GM18520 (cell line): Measurements from ENCODE around the gene PPM1A.
A peak's percentile ranks its signal among the peaks of the same experiment; 100 is the strongest.

Source experiments
- ATAC-seq: cut with Tn5 transposase; IDR thresholded peaks from one replicate; pipeline ENCODE4 v1.9.1; 2021; ENCODE audit not compliant: unreplicated experiment

Gene PPM1A

GRCh38 chr14:60225265-60225664 is 23.8 kb upstream of the PPM1A start:
- no peak for ATAC-seq

GRCh38 chr14:60226298-60226697 is 22.7 kb upstream of the PPM1A start:
- ATAC-seq = no peak

GRCh38 chr14:60227291-60227690 is 21.7 kb upstream of the PPM1A start:
- no peak for ATAC-seq

GRCh38 chr14:60229614-60230013 is 19.4 kb upstream of the PPM1A start:
- no peak for ATAC-seq

GRCh38 chr14:60232185-60232584 is 16.8 kb upstream of the PPM1A start:
- no peak for ATAC-seq

GRCh38 chr14:60233251-60233650 is 15.8 kb upstream of the PPM1A start:
- ATAC-seq = no peak

GRCh38 chr14:60233891-60234290 is 15.1 kb upstream of the PPM1A start:
- ATAC-seq = no peak

- no peak for ATAC-seq
Observed at GRCh38 chr14:60235440-60235839, 13.6 kb upstream of the PPM1A start.

GRCh38 chr14:60238955-60239354 is 10.1 kb upstream of the PPM1A start:
- ATAC-seq = no peak

- no peak for ATAC-seq
Observed at GRCh38 chr14:60240139-60240856, 8.7 kb upstream of the PPM1A start.

GRCh38 chr14:60241091-60241490 is 7.9 kb upstream of the PPM1A start:
- ATAC-seq = no peak

- no peak for ATAC-seq
Observed at GRCh38 chr14:60242429-60242828, 6.6 kb upstream of the PPM1A start.

GRCh38 chr14:60245380-60246177 is 3.4 kb upstream of the PPM1A start:
- ATAC-seq = no peak

GRCh38 chr14:60247994-60248696 is 876 bp upstream of the PPM1A start:
- ATAC-seq = peak; percentile 58

GRCh38 chr14:60249321-60250256 is 568 bp downstream of the PPM1A start:
- ATAC-seq = peak; percentile 20

GRCh38 chr14:60250257-60251035 is 1.4 kb downstream of the PPM1A start:
- no peak for ATAC-seq

- no peak for ATAC-seq
Observed at GRCh38 chr14:60251877-60252276, 2.9 kb downstream of the PPM1A start.

- ATAC-seq = no peak
Observed at GRCh38 chr14:60252630-60253029, 3.6 kb downstream of the PPM1A start.

- ATAC-seq = no peak
Observed at GRCh38 chr14:60253649-60254048, 4.6 kb downstream of the PPM1A start.

- no peak for ATAC-seq
Observed at GRCh38 chr14:60254176-60254575, 5.2 kb downstream of the PPM1A start.
